Heart right ventricle (tissue), 16 donors: ENCODE results near the gene CNKSR2. TPM values are rescaled to one million over a fixed set of nuclear protein-coding genes. Genes with fewer than 3 reads are reported as not detected.

ENCODE experiments used
- ATAC-seq, 8 donors: fragments of 200-7000 bp; cut with Tn5 transposase; one replicate each; pipeline ENCODE4 v1.9.1; 2020; ENCODE audit warnings: mild to moderate bottlenecking in 8 of 8, moderate library complexity in 8 of 8, moderate number of reproducible peaks in 1 of 8
- DNase-seq, 2 donors: peaks; one replicate each; pipeline ENCODE4 v3.0.0-alpha.2; 2020
- H3K27ac ChIP-seq, 10 donors: fragments of 200-600 bp; sonication (generic) in 2 of 10; one replicate each; pipeline versions ENCODE4 v1.5.0 to v1.8.0; 2020 to 2022; ENCODE audit warnings: mild to moderate bottlenecking in 3 of 10
- H3K27me3 ChIP-seq, 7 donors: fragments of 200-600 bp; one replicate each; pipeline ENCODE4 v1.8.0; 2021 to 2022; ENCODE audit warnings: mild to moderate bottlenecking in 2 of 7
- H3K36me3 ChIP-seq, 9 donors: fragments of 200-600 bp; sonication (generic) in 1 of 9; one replicate each; pipeline versions ENCODE4 v1.5.0 to v1.8.0; 2020 to 2022; ENCODE audit warnings: mild to moderate bottlenecking in 2 of 9
- H3K4me1 ChIP-seq, 9 donors: fragments of 200-600 bp; sonication (generic) in 1 of 9; one replicate each; pipeline versions ENCODE4 v1.5.0 to v1.8.0; 2020 to 2022; ENCODE audit warnings: mild to moderate bottlenecking in 4 of 9
- H3K4me3 ChIP-seq, 10 donors: fragments of 200-600 bp; sonication (generic) in 2 of 10; one replicate each; pipeline versions ENCODE4 v1.5.0 to v1.8.0; 2020 to 2022; ENCODE audit warnings: mild to moderate bottlenecking in 7 of 10, moderate library complexity in 2 of 10
- H3K9me3 ChIP-seq, 11 donors: fragments of 200-600 bp in 10 of 11; sonication (generic) in 2 of 11; one replicate each; pipeline versions ENCODE4 v1.5.0 to v1.8.0; 2013 to 2022; ENCODE audit warnings: mild to moderate bottlenecking in 2 of 11, control low read depth in 1 of 11, moderate library complexity in 1 of 11
- CTCF ChIP-seq, 9 donors: fragments of 200-600 bp; sonication (generic) in 2 of 9; IDR thresholded peaks; one replicate each; pipeline versions ENCODE4 v1.5.0 to v1.8.0; 2021 to 2022; ENCODE audit warnings: antibody characterized with exemption in 9 of 9, mild to moderate bottlenecking in 5 of 9, moderate library complexity in 1 of 9
- WGBS, 2 donors: extraction: QIAGEN DNeasy Blood & Tissue Kit; methylation state at CpG; one replicate each; pipeline ENCODE4 v1.1.7; 2013; ENCODE audit warnings: inconsistent platforms in 1 of 2; 5-methylcytosine and 5-hydroxymethylcytosine counted together
- intact Hi-C, 10 donors: fragments of 100-400 bp; cut with DNase I; formaldehyde crosslinking; loops; one replicate each; pipeline versions ENCODE4 v1.11.1 to v1.14.2; 2022
- polyA plus RNA-seq, 2 donors: library from polyadenylated mRNA; stranded (reverse); fragments of 200-250 nt; gene quantifications; one replicate each; pipeline ENCODE4 v1.2.3, GENCODE V29; 2013
- total RNA-seq, 10 donors: library from RNA; stranded (reverse); fragmentation: NEBNext Ultra II Directional in 3 of 10; extraction: Animal tissue kit (Norgen Biotek cat#: 25700) in 3 of 10; gene quantifications; one replicate each; pipeline versions ENCODE4 v1.2.1 to v1.2.4, GENCODE V29; 2021 to 2023
- donor health status: Arrhythmogenic right ventricular cardiomyopathy.
- donor health status: ischemic (EF 13 %, LVEDD 7.1; RV severe dilation, severe dysfunction).
- donor health status: healthy with polysubstance abuse.
- donor health status: DM: no; HTN: yes; CAD: no.
- donor health status: DM: no; HTN: no; CAD: no.
- donor health status: ischemic (EF 25% LVEDD 6.9; RV normal size, moderate dysfunction).
- donor health status: ischemic (EF 25% LVEDD 5.7; RV mildly dilated, moderate dysfunction).
- donor health status: healthy.
- donor health status: DM: yes; HTN: yes; CAD: no.
- donor health status: Ischemic cardiomyopathy.
- donor health status: ischemic (EF 35%, LVEDD 5.7; RV mildly dilated, moderate dysfunction).
- donor health status: nonischemic (EF 11% LVEDD 7.7; RV severe dilation, severe dysfunction).
- donor health status: DM: yes; HTN: yes; CAD: no.
- donor health status: PGD.
- donor health status: ischemic (EF 29% LVEDD 5.4; RV normal size, mild dysfunction).
- donor health status: nonischemic (EF 23%, LVEDD 6.1; RV moderate dilation, normal function).

The CNKSR2 gene
- total and polyA plus RNA-seq, 12 donors = 0.03 to 1.6 (median 0.44) TPM

GRCh38 chrX:21384178-21384577, 10.0 kb downstream of the CNKSR2 start:
- H3K36me3 ChIP-seq = no peaks in the 10 kb centered on the region
- H3K4me3 ChIP-seq = no peak overlapping the region
- peaks cover 0 to 3% (median 0%) of the 10 kb centered on the region in 7 donors for H3K27me3 ChIP-seq
- no peak for TF ChIP-seq CTCF (IDR thresholded peaks at IDR 0.05)
- WGBS, 2 donors = 81 to 94% methylated on average over 1 of the region's 1 CpG
- no peaks in the 10 kb centered on the region for H3K4me1 ChIP-seq
- H3K27ac ChIP-seq = no peak overlapping the region
- DNase-seq = no peak
- no peaks in the 10 kb centered on the region for H3K9me3 ChIP-seq
- intact Hi-C loops = no loop called here
- ATAC-seq = no peak

- no peak overlapping the region for H3K4me3 ChIP-seq
- 44 to 45% methylated on average over 1 of the region's 1 CpG for WGBS, 2 donors
- intact Hi-C loops = no loop called here
- no peaks in the 10 kb centered on the region for H3K4me1 ChIP-seq
- no peaks in the 10 kb centered on the region for H3K27me3 ChIP-seq
- H3K9me3 ChIP-seq = peaks cover 0 to 14% (median 0%) of the 10 kb centered on the region in 11 donors
- DNase-seq (no peak), ATAC-seq (no peak)
- H3K36me3 ChIP-seq = no peaks in the 10 kb centered on the region
- H3K27ac ChIP-seq = no peak overlapping the region
- TF ChIP-seq CTCF (IDR thresholded peaks at IDR 0.05) = no peak
These were observed 20.6 kb downstream of the CNKSR2 start for GRCh38 chrX:21394792-21395191.

GRCh38 chrX:21398426-21398825, 24.2 kb downstream of the CNKSR2 start:
- ATAC-seq (no peak), DNase-seq (no peak)
- no peak overlapping the region for H3K4me3 ChIP-seq
- H3K4me1 ChIP-seq = no peaks in the 10 kb centered on the region
- H3K27ac ChIP-seq = no peak overlapping the region
- WGBS, 2 donors = 81 to 83% methylated on average over 3 of the region's 3 CpGs
- intact Hi-C loops = no loop called here
- H3K9me3 ChIP-seq = no peaks in the 10 kb centered on the region
- H3K27me3 ChIP-seq = no peaks in the 10 kb centered on the region
- no peaks in the 10 kb centered on the region for H3K36me3 ChIP-seq
- no peak for TF ChIP-seq CTCF (IDR thresholded peaks at IDR 0.05)

- intact Hi-C loops = no loop called here
- no peaks in the 10 kb centered on the region for H3K9me3 ChIP-seq
- no peak overlapping the region for H3K4me3 ChIP-seq
- peaks cover 0 to 4% (median 0%) of the 10 kb centered on the region in 7 donors for H3K27me3 ChIP-seq
- ATAC-seq = no peak
- no peaks in the 10 kb centered on the region for H3K4me1 ChIP-seq
- H3K27ac ChIP-seq = no peak overlapping the region
- 91 to 93% methylated on average over 1 of the region's 1 CpG for WGBS, 2 donors
- no peak for DNase-seq
- no peak for TF ChIP-seq CTCF (IDR thresholded peaks at IDR 0.05)
- H3K36me3 ChIP-seq = no peaks in the 10 kb centered on the region
These were observed 26.3 kb downstream of the CNKSR2 start for GRCh38 chrX:21400408-21401121.
